GM18520 (cell line): ENCODE measurements around the gene SPTLC3.

ENCODE experiments used
- ATAC-seq: cut with Tn5 transposase; IDR thresholded peaks from one replicate; pipeline ENCODE4 v1.9.1; 2021; ENCODE audit not compliant: unreplicated experiment

The SPTLC3 gene

DNA sequence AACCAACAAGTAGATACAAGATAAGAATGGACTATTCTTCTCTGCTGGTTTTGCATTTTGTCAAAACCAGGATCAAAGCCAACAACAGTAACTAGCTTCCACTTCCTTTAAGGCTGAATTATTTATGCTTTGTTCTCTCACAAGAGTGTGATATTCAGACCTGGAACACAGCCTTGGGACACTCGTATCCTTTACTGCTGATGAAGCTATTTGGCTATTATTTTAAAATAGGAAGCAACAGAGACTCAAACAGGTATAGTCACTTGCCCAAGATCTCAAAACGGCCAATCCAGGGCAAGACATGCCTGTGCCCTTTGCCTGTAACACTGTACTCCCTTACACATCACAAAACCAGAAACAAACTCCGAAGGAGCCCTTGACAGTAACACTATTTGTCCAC, 19.9 kb downstream of the SPTLC3 start:
- no peak for ATAC-seq

DNA sequence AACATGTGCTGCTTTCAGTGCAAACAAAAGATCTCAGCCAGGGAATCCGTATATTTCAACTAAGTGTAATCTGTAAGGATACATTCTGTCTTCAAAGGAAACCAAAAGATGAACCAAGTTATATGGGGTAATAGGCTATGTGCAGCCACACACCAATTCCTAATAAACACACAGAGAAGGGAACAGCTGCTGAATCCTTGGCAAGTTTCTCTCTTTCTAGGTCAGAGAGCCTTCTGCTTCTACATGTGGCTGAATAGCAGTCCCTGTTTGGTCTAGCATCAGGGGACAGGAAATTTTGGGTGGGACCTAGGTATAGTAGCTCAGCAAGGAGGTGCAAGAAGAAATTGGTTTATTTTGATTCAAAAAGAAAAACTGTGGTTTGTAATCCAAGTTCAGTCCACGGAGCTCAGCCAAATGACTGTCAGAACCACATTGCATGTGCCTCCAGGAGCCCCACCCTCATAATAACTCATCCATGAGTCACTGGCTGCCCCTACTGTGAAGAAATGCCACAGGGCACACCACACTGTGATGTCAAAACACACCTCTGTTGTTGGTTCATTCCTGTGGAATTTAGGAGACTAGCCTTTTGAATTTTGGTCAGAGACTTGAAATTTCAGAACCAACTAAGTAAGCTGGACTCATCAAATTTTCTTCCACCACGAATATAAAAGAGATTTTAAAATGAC, 21.1 kb downstream of the SPTLC3 start:
- no peak for ATAC-seq

DNA sequence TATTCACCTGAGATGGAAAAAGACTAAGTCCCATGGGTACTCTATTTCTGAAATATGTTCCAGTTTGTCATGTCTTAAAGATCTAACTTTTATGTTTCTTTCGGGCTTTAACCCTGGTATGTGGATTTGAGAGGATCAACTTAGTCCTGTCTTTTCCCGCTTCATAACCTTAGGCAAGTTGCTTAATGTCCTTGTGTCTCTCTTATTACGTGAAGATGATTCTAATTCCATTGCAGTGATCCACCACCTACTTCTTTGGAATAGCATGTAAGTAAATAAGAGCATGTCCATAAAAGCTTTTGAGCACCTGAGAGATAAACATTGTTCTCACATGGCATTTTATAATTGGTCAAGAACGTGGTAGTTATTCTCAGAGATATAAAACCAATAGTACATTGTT, 23.0 kb downstream of the SPTLC3 start:
- no peak for ATAC-seq

DNA sequence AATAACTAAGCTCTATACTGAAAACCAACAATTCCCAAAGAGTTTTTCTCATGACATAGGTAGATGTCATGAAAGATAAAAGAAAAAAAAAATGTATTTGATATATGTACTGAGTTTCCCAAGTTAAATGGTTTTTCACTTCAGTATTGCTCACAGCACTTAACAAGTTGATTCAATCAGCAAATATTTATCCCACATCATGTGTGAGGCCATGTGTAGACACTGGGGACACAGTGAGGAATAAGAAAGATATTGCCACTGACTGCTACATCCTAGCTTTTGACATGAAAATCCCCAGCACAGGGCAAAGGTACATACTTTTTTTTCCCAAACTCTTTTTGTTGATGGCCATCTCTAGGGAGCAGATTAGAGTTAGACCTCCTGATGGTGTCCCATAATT, 25.3 kb downstream of the SPTLC3 start:
- ATAC-seq, result no peak

DNA sequence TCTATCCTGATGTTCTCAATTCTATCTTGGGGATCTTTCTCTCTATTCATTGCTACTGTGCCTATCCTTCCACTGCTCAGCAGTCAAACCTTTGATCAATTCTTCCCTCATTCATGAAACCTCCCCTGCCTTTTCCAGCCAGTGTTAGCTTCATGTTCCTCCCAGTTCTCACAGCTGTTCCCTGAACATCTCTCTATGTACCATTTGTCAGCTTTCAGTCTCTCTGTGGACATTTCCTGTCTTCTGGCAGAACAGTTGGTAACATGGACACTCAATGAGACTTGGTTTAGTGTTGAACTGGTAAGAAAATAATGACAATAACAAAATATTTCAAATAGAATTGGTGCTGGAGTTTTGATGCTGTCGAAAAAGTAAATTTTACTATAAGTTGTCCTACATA, 26.2 kb downstream of the SPTLC3 start:
- ATAC-seq, result no peak

DNA sequence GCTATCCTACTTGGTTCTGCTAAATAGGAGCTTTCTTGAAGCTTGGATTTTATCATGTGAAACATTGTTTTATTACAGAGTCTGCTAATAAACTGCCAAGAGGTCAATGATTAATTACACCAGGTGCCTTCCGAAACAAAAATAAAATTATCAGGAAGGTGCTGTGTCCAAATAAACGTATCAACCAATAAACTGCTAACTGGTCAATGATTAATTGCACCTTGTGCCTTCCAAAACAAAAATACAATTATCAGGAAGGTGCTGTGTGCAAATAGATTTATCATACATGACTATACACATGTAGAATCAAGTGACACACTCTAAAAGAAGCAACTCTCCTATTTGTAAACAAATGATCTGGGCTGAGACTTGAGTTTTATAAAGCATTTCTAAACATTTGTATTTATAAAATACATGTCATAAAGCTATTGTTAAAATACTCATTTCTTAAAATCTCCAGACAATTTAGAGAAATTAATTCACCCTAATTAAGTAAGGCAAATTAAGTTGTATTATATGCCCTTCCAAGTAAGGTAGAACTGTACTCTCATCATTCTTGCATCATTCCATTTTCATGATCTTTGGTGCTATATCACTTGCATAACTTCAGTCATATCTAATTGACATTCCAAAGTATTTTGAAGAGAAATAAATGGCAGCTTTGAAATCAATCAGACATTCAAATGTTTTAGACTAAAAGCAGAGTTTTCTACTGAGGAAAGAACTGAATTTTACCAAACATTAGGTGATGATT, 26.8 kb downstream of the SPTLC3 start:
- ATAC-seq, result no peak

DNA sequence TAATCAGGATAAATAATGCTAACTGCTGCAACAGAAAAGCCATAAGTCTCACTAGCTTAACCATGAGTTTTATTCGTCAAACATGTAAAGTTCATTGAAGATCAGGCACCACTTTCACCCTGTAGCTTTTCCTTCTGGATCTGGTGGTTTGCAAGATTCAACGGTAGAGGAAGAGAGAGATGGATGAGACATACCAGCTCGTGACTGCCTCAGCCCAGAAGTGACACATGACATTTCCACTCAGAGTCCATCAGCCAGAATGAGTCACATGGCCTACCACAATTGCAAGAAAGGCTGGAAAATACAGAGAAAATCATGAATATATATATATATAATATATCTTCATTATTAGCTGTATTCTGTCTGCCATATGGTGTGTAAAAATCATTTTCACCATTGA, 29.0 kb downstream of the SPTLC3 start:
- ATAC-seq, result no peak

DNA sequence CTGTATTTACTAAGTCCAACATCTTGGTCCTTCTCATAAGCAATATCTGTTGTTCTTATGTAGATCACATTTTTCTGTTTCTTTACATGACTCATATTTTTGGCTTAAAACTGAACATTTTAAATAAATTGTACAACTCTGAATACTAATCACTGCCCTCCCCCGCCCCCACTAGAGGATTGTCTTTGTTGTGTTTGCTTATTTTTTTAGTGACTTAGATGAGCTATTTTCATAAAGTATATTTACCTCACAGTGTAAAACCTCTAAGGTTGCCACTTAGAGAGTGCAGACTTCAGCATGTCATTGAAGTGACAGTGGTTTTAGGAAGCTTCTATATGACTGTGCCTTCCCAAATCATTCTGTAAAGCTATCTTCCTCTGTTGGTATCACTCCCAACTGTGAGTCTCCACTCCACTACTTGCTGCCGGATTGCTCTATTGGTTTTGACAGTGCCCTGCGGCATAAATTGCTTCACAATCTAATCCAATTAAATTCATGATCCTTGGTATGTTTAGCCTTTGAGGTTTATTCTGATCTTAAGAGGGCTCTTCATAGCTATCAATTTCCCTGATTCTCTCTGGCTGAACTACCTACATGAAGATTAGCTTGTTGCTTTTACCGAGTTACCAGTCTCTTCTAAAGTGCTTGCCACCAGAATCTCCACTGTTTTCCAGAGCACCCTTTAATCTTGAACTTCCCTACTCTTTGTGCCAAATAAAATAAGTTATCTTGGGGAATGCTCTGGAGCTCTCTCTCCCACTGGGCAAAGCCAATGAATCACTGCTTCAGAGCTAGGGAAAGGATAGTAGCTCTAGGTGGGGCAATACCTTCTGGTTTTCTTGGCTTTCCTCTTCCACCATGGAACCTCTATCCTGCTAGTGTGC, 33.0 kb downstream of the SPTLC3 start:
- ATAC-seq, result no peak

DNA sequence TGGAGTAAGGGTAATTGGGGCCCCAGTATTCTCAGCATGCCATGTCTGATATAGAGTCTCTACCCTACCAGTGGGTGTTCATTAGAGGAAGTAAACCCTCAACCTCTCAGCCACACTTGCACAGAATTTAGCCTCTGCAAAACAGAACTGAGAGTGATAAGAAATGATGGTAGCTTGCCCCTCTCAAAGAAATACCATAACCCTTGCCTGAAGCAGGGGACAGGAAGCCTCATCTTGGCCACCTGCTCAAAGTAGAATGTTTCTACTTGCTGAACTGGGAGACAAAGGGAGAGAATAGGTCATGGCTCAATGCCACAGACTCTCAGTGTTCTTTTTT, 33.7 kb downstream of the SPTLC3 start:
- no peak for ATAC-seq

DNA sequence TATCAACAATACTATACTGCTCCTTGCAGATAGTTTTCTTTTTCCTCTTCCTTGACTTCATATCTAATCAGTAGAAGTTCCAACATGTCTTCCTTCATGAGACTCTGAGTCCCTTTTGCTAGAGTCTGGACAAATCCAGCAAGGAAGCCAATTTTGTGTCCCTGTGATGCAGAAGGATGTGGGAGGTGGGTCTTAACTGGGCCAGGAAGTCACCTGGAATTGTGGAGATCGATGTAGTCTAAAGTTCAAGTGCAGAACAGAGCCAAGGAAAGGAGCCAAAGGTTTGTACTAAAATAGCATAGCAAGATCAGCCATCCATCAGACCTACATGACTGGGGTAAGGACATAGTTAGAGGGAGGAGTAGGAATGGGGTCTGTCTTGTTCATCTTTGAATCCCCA, 37.6 kb downstream of the SPTLC3 start:
- ATAC-seq, result no peak

DNA sequence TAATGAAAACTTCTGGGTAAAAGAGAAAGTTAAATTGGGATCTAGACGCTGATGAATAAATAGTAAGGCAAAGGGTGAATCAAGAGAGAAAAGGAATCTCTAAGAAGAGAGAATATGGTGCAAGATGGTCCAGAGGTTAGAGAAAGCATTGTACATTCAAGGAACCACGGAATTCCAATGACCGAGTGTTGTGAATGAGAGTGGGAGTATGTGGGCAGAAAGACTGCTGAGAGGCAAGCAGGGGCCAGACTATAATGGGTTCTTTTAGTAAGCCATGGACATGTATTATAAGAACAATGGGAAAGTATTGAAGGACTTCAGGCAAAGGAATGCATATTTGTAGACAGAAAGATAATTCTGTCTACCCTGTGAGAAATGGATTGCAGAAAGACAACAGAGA, 45.2 kb downstream of the SPTLC3 start:
- no peak for ATAC-seq

DNA sequence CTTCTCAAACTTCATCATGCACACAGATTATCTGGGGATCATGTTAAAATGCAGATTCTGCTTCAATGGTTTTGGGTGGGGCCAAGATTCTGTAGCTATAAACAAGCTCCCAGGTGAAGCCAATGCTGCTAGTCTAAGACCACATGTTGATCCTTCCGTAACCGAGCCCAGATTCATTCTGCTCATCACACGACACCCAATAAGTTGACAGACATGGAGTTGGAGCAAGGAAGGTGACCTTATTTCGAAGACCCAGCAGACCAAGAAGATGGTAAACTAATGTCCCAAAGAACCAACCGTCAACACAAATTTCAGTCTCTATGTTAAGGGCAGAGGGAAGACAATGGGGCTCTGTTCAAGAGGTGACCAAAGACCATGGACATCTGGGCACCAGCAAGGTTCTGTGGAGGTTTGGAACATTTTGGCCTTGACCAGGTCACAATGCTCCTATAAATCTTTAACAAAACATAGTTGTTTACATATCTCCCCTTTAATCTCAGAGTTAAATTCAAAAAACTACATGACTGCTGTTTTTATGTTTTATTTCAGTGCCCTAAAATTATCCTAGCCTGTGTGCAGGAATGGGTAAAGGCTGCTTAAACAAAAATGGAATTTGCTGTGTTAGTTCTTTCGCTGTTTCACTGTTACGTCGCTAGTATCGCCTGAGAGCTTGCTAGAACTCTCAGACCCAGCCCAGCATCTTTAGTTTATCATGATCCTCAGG, 50.1 kb downstream of the SPTLC3 start:
- ATAC-seq, result no peak

DNA sequence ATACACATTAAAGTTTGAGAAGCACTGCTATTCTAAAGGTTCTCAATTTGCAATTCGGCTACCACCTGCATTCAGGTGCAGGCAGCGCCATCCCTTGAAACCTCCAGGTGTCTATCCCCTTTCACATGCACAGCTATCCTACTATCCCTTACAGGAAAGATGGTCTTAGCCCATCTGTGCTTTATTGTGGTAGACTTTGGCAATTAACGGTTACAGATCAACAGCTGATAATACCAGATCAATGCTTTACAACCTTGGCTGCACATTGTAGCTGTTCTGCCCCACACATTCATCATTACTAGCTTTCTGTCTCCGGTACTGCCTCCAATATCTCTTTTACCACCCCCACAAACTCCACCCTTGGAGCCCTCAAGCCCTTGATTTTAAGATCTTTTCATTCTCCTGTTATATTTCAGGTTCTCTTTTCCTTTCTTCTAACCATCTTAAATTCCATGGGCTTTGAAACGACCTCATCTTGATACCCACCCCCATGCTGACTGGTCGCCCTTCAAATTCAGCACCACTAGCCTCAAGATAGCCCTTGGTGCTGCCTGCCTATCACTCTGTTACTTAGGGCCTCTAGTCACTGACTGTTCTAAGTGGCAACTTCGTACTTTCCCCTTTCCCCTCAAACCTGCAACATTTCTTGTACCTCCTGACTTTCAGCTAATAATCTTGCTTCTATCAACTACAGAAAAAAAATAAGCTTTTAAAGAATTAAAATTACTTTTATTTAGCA, 50.8 kb downstream of the SPTLC3 start:
- no peak for ATAC-seq

DNA sequence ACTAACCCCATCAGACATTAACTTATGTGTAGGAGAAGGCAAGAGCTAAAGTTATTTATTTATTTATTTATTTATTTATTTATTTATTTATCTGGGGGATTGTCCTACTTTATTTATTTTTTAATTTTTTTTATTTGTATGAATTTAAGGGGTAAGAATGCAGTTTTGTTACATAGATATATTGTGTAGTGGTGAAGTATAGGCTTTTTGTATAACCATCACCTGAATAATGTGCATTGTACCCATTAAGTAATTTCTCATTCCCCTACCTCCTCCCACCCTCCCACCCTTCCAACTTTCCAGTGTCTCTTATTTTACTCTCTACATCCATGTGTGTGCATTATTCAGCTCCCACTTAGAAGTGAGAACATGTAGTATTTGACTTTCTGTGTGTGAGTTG, 51.6 kb downstream of the SPTLC3 start:
- no peak for ATAC-seq

DNA sequence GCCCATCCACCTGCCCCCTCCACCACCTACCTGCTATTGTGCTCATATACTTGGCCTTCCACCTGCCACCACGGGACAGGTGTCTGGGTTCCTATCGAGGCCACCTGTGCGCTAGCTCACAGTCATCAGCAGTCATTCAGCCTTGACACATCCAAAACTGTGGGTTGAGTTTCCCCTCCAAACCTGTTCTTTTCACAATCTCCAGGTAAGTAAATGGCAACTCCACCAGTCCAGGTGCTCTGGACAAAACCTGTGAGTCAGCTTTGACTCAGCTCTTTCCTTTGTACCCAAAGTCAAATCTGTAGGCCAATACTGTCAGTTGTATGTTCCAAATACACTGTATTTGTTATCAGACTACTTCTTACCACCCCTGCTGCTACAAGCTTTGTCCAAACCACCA, 52.6 kb downstream of the SPTLC3 start:
- ATAC-seq, result no peak

DNA sequence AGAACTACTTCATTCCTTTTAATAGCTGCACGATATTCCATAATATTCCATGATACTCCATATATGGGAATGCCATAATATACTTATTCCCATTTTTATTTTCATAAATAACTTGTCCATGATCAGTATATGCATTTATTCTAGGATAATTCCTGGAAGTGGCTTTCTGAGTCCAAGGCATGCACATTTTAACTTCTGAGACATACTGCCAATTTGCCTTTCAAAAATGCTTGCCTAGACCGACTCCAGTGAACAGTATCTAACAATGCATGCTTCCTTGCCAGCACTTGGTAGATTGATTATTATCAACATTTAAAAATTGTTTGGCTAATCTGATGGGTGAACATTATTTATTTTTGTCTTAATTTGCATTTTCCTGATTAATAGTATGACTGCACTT, 54.0 kb downstream of the SPTLC3 start:
- ATAC-seq, result no peak

DNA sequence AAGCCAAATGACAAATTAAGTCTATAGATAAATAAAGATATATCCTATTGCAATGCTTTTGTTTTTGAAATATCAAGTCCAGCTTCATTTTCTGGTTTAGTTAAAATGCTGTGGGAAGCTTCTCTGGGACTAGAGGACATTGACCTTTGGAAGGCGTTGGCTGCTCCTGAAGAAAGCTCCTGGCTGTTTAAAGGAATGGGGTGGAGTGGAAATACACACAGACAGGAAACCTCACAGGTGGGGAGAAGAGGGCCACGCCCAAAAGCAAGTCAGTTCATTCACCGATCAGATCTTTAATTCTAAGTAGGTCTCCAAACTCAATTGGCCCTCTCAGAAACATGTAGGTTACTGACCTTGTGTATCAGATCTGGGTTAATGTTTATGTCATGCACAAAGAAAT, 59.6 kb downstream of the SPTLC3 start:
- no peak for ATAC-seq

DNA sequence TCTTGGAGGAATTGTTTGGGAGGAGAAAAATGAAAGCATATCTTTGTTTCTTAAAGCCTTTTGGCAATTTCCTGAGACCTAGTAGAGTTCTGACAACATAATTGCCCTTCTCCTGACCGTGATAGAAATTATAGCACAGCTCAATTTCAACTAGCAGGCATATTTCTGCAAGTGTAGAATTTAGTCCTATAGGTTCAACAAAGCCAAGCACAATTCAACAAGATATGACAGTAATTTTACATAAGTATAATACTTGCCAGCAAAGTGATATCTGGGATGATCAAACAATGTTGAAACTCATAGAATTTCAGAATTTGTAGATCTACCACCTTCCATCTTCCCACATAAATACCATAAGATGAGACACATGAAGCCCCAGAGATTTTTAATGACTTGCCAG, 73.1 kb downstream of the SPTLC3 start:
- no peak for ATAC-seq

DNA sequence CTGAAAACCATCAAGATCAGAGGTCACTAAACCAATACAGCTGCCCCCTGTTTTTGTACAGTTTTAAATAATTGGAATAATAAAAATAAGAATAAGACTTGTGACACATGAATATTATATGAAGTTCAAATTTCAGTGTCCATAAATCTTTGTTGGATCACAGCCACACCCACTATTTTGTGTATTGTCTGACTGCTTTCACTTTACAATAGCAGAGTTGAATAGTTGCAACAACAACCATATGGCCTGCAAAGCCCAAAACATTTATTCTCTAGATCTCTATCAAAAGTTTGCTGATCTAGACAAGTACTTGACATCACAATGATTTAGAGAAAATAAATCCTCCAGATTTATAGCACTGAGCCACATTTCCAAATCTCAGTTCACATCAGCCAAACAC, 73.6 kb downstream of the SPTLC3 start:
- ATAC-seq, result no peak

DNA sequence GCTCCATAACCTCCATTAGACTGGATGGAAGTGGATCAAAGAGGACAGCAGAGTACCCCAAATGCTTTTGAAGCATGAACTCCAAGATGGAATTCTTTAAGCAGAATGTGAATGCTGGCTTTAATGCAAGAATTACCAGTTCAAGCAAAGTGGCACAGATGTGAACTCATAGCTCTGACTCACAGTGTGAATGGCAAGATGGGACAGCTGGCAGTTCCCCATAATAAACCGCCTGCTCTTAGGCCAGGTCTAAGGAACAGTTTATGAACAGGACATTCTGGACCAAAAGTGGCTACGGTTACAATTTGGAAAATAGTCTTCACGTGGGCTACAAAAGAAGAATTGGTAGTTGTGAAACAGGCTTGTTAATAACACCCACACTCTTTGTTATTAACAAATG, 76.5 kb downstream of the SPTLC3 start:
- no peak for ATAC-seq
